Skin epidermis (tissue), 12 donors: Measurements from ENCODE around the gene TENM3.

Experiments
- H3K27ac ChIP-seq, 21 experiments: fragments of 200-600 bp; sonication (generic) in 11 of 21; one replicate each; pipeline ENCODE4 v1.5.0; 2020; ENCODE audit warnings: mild to moderate bottlenecking in 3 of 21, inconsistent platforms in 2 of 21, moderate library complexity in 2 of 21
- H3K4me3 ChIP-seq, 7 experiments: fragments of 200-600 bp; sonication (generic) in 2 of 7; one replicate each; pipeline ENCODE4 v1.5.0; 2020; ENCODE audit warnings: inconsistent platforms in 2 of 7, mild to moderate bottlenecking in 2 of 7, moderate library complexity in 1 of 7

TENM3 gene

DNA sequence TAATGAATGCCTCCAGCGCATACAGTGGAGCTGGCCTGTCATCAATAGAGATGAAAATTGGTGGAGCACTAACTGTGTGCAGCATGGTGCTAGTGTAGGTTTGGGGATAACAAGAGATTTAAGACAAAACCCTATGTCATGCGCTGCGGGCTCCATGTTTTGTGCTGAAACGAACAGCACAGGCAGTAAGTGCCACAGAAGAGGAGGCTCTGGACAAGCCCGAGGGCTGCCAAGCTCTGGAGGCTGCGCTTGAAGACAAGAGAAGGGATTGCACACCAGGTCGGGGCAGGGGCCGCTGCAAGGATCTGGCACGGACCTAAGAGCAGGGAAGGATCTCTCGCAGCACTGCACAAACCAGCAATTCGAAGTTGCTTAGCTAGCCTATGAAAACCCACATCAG is 35.5 kb downstream of the TENM3 start:
- Histone ChIP-seq H3K4me3 (no peak overlapping the region), H3K27ac (no peak overlapping the region)

GRCh38 chr4:182280436-182281111 is 37.4 kb downstream of the TENM3 start:
- no peak overlapping the region for H3K4me3 ChIP-seq
- no peak overlapping the region for H3K27ac ChIP-seq

GRCh38 chr4:182286035-182286434 is 42.8 kb downstream of the TENM3 start:
- Histone ChIP-seq H3K27ac (no peak overlapping the region), H3K4me3 (no peak overlapping the region)

DNA sequence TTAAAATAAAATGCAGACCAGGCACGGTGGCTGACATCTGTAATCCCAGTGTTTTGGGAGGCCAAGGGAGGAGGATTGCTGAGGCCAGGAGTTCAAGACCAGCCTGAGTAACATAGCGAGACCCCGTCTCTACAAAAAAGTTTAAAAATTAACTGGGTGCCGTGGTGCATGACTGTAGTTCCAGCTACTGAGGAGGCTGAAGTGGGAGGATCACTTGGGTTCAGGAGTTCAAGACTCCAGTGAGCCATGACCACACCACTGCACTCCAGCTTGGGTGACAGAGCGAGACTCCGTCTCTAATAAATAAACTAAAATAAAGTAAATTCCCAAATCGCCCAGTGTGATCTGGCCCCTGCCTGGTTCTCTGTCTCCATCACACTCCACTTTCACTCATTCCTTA is 43.7 kb downstream of the TENM3 start:
- Histone ChIP-seq H3K4me3 (no peak overlapping the region), H3K27ac (no peak overlapping the region)

DNA sequence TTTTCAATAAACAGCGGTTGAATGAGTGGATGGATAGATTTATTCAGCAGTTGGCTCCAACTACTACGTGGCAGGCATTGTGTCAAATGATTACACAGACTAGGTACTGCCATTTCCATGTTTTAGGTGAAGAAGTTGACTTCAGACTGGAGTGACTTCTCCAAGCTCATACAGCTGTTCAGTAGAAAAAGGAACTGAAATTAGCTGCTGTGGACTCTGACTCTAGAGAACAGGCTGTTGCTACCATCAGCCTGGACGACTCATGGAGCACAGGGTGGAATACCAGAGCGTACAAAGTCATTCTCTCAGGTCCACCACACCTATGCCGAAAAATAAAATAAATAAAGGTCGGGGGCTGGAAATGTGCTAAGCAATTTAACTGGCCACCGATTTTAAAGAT is 45.3 kb downstream of the TENM3 start:
- no peak overlapping the region for H3K27ac ChIP-seq
- H3K4me3 ChIP-seq = no peak overlapping the region

DNA sequence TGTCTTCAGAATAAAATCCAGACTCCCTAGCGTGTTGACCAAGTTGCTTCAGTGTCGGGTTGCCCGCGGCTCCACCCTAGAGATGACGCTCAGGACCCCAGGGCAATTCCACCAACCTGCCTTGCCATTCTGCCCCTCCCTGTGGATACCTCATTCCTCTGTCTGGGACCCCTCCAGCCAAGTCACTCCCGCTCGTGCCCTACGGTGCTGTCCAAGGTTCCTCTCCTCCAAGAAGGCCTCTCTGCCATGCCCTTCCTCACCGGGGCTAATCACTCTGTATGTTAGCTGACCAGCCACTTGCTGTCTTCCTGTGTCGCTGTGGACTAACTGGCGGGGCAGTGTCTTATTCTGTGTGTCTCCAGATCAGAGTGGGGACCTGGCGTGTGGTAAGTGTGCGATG is 46.6 kb downstream of the TENM3 start:
- Histone ChIP-seq H3K27ac (no peak overlapping the region), H3K4me3 (no peak overlapping the region)

DNA sequence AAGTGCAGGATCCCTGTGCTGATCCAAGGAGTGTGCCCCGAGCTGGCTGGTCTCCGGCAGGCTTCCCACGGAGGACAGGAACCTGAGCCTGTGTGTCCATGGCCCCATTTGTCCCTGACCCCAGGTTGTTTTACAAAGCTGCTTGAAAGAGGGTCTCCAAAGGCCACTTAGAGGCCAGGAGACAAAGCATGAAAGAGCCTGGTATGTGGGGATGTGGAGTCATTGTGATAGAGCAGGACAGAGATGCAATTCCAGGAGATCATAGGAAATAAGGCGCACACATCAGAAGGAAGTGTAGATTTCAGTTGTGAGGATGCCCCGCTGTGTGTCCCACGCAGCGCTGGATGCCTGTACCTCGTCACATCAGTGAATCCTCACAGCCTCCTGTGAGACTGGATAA is 48.0 kb downstream of the TENM3 start:
- no peak overlapping the region for H3K4me3 ChIP-seq
- no peak overlapping the region for H3K27ac ChIP-seq

DNA sequence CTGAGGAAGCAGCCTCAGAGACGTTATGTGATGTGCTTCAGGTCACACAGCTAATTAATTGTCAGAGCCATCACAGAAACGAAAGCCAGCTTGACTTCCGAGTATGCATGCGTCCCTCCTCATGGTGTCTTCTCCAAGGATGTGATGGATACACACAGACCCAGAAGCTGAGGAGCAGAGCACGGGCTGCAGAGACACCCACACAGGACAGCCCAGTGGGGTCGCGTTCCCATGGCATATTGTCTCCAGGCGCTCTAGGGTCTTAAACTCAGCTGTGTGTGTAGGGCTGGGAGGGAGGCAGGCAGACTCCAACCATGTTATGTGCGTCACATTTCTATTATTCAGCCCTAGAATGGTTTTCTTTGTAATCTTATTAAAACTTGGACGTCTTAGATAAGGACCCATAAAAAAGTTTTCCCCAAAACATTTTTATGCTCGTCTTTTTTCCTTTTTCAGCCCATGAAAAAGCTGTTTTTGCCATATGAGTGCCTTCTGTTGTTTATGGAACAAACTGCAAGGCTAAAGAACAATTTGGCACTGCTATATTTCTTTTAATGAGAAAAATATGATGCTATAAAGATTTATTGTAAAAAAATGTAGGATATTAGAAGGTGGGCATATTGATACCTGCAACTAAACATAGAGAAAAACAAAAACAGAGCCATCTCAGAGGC is 48.5 kb downstream of the TENM3 start:
- H3K4me3 ChIP-seq = no peak overlapping the region
- no peak overlapping the region for H3K27ac ChIP-seq

GRCh38 chr4:182292612-182293011 is 49.4 kb downstream of the TENM3 start:
- no peak overlapping the region for H3K27ac ChIP-seq
- no peak overlapping the region for H3K4me3 ChIP-seq

- Histone ChIP-seq H3K27ac (no peak overlapping the region), H3K4me3 (no peak overlapping the region)
Observed at GRCh38 chr4:182293691-182294255, 50.6 kb downstream of the TENM3 start.

GRCh38 chr4:182294451-182294850 is 51.2 kb downstream of the TENM3 start:
- H3K4me3 ChIP-seq = no peak overlapping the region
- no peak overlapping the region for H3K27ac ChIP-seq

GRCh38 chr4:182297659-182298058 is 54.5 kb downstream of the TENM3 start:
- Histone ChIP-seq H3K27ac (no peak overlapping the region), H3K4me3 (no peak overlapping the region)

GRCh38 chr4:182301736-182302135 is 58.5 kb downstream of the TENM3 start:
- Histone ChIP-seq H3K27ac (no peak overlapping the region), H3K4me3 (no peak overlapping the region)

DNA sequence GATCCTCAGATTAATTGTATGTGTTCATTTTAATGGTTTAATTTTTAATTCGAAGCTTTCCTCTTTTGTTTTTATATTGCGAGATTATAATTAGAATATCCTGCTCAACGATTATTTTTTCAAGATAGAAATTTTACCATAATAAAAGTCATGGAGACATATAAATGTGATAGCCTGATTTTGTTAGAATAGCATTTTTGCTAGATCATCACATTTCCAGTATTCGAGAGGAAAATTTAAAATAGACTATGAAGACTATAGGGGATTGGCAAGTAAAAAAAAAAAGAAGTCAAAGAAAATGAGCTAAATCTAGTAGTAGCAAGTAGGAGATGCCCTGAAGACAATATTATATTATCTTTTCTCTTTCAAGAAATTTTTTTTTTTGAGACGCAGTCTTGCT is 60.6 kb downstream of the TENM3 start:
- Histone ChIP-seq H3K27ac (no peak overlapping the region), H3K4me3 (no peak overlapping the region)

- H3K4me3 ChIP-seq = no peak overlapping the region
- H3K27ac ChIP-seq = no peak overlapping the region
Observed at GRCh38 chr4:182306792-182307507, 63.7 kb downstream of the TENM3 start.

DNA sequence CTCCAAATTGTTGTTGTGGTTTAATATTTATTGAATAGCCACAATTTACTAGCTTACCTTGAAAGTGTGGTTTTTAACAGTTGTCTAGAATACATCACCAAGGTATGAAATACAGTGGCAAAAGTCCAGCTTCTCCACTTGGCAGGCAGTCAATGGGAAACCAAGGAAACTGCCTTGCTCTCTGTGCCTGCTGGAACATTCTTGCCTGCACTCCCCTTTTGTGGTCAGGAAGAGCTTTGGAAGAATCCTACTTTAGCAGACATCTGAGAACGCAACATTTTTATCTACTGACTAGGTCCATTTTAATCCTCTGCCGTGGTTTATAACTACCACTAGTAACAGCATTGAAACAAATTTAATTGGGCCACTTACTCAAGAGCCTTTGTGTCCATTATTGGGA is 64.5 kb downstream of the TENM3 start:
- H3K27ac ChIP-seq = no peak overlapping the region
- H3K4me3 ChIP-seq = no peak overlapping the region

GRCh38 chr4:182309877-182310276 is 66.7 kb downstream of the TENM3 start:
- no peak overlapping the region for H3K4me3 ChIP-seq

GRCh38 chr4:182310316-182310715 is 67.1 kb downstream of the TENM3 start:
- Histone ChIP-seq H3K4me3 (no peak overlapping the region), H3K27ac (no peak overlapping the region)

More at GRCh38 chr4:182309877-182310276, 66.7 kb downstream of the TENM3 start:
- no peak overlapping the region for H3K27ac ChIP-seq

GRCh38 chr4:182310962-182311361 is 67.8 kb downstream of the TENM3 start:
- Histone ChIP-seq H3K27ac (no peak overlapping the region), H3K4me3 (no peak overlapping the region)

DNA sequence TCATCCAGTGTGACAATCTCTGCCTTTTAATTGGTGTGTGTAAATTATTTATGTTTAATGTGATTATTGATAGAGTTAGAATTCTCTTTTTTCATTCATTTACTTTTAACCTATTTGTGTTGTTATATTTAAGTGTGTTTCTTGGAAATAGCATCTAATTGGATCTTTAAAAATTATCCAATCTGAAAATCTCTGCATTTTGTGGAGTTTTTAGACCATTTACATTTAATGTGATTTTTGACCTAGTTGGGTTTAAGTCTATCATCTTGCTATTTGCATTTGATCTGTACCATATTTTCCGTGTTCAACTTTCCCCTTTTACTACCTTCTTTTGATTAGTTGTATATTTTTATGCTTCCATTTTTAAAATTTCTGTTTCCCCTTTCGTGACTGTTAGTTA is 71.3 kb downstream of the TENM3 start:
- no peak overlapping the region for H3K27ac ChIP-seq
- no peak overlapping the region for H3K4me3 ChIP-seq

DNA sequence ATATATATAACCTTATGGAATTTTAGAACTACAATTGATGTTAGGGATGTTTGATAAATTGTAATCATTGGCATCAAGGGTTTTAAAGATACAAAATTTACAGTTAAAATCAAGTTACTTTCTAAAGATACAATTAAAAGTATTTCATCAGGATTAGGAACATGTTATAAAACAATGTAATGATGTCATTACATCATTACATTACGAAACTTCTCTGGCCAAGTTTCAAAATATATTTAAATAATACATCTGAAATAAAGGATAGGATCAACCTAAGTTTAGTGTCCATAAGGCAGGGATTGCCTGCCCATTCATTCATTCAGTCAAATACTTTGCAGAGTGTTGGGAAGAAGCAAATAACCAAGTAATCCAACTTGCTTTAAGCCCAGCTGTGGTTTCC is 75.1 kb downstream of the TENM3 start:
- Histone ChIP-seq H3K27ac (no peak overlapping the region), H3K4me3 (no peak overlapping the region)
